Tibial nerve (tissue), 3 donors: ENCODE data around the gene CXCL11.
"Not testable (repeated sequence)": the region's sequence is repeated elsewhere in the genome, so short reads cannot be mapped to it uniquely, and the experiment has no call there.

Experiments
- POLR2A ChIP-seq, 2 donors: fragments of 450-650 bp; IDR thresholded peaks; one replicate each; pipeline ENCODE4 v1.6.1; 2017; ENCODE audit warnings: antibody characterized with exemption in 2 of 2, mild to moderate bottlenecking in 2 of 2, moderate library complexity in 2 of 2
- TF ChIP-seq, protein P1 (sequence below), 5 experiments: fragments of 200-600 bp in 3 of 5; fragments of 450-650 bp in 2 of 5; sonication (generic) in 3 of 5; IDR thresholded peaks; one replicate each; pipeline ENCODE4 v1.5.1; 2016 to 2019; ENCODE audit warnings: antibody characterized with exemption in 5 of 5, mild to moderate bottlenecking in 3 of 5, moderate library complexity in 2 of 5

DNA sequence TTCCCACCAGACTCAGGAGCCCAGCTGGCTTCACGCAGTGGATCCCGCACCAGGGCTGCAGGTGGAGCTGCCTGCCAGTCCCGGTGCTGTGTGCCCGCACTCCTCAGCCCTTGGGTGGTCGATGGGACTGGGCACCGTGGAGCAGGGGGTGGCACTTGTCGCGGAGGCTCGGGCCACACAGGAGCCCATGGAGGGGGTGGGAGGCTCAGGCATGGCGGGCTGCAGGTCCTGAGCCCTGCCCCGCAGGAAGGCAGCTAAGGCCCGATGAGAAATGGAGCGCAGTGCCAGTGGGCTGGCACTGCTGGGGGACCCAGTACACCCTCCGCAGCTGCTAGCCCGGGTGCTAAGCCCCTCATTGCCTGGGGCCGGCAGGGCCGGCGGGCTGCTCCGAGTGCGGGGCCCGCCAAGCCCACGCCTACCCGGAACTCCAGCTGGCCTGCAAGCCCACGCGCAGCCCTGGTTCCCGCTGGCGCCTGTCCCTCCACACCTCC, 14.7 kb upstream of the CXCL11 start:
- not testable (repeated sequence) for TF ChIP-seq POLR2A (IDR thresholded peaks at IDR 0.05)
- TF ChIP-seq, protein P1, sequence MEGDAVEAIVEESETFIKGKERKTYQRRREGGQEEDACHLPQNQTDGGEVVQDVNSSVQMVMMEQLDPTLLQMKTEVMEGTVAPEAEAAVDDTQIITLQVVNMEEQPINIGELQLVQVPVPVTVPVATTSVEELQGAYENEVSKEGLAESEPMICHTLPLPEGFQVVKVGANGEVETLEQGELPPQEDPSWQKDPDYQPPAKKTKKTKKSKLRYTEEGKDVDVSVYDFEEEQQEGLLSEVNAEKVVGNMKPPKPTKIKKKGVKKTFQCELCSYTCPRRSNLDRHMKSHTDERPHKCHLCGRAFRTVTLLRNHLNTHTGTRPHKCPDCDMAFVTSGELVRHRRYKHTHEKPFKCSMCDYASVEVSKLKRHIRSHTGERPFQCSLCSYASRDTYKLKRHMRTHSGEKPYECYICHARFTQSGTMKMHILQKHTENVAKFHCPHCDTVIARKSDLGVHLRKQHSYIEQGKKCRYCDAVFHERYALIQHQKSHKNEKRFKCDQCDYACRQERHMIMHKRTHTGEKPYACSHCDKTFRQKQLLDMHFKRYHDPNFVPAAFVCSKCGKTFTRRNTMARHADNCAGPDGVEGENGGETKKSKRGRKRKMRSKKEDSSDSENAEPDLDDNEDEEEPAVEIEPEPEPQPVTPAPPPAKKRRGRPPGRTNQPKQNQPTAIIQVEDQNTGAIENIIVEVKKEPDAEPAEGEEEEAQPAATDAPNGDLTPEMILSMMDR (IDR thresholded peaks at IDR 0.05): not testable (repeated sequence)
